GM19351 (cell line): Measurements from ENCODE around the gene GPR148.

ENCODE experiments used
- ATAC-seq: cut with Tn5 transposase; IDR thresholded peaks from one replicate; pipeline ENCODE4 v1.9.1; 2021; ENCODE audit warnings: mild to moderate bottlenecking, moderate library complexity; ENCODE audit not compliant: unreplicated experiment

The GPR148 gene

GRCh38 chr2:130768191-130768855, 39.5 kb downstream of the GPR148 start:
- ATAC-seq: no peak

GRCh38 chr2:130769343-130769907, 40.6 kb downstream of the GPR148 start:
- no peak for ATAC-seq

- no peak for ATAC-seq
Measured at GRCh38 chr2:130776550-130776949, 47.7 kb downstream of the GPR148 start.

- ATAC-seq: no peak
Measured at GRCh38 chr2:130778781-130779180, 49.9 kb downstream of the GPR148 start.
